GM19463 (cell line): Measurements from ENCODE around the gene IL20.

ENCODE experiments used
- ATAC-seq: cut with Tn5 transposase; IDR thresholded peaks from one replicate; pipeline ENCODE4 v1.9.1; 2021; ENCODE audit warnings: mild to moderate bottlenecking, moderate library complexity; ENCODE audit not compliant: unreplicated experiment

The IL20 gene

DNA sequence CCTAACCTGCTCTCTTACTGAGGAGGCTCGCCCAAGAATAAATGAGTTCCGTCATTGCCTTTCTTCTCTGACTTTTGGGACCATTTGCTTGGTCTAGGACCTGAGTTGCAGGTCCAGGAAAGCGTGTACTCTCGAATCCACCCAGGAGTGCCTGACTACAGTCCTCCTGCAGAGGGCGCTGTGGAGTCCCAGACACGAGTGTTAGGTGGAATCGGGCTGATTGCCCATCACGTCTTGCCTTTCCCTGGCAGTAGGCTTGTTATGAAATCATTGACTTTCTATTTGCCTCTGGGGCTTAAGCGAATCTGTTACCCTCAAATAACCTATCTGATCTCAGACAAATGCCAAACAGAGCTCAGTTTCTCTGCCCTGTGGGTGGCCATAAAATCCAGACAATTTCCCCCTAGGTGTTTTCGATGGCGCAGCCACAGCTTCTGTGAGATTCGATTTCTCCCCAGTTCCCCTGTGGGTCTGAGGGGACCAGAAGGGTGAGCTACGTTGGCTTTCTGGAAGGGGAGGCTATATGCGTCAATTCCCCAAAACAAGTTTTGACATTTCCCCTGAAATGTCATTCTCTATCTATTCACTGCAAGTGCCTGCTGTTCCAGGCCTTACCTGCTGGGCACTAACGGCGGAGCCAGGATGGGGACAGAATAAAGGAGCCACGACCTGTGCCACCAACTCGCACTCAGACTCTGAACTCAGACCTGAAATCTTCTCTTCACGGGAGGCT lies at the start of gene IL20:
Gene IL20, plus strand, starts transcription at position 685 of the 733 bp plus-strand sequence. CDS start 230 bp downstream, outside the sequence.
- ATAC-seq = no peak

DNA sequence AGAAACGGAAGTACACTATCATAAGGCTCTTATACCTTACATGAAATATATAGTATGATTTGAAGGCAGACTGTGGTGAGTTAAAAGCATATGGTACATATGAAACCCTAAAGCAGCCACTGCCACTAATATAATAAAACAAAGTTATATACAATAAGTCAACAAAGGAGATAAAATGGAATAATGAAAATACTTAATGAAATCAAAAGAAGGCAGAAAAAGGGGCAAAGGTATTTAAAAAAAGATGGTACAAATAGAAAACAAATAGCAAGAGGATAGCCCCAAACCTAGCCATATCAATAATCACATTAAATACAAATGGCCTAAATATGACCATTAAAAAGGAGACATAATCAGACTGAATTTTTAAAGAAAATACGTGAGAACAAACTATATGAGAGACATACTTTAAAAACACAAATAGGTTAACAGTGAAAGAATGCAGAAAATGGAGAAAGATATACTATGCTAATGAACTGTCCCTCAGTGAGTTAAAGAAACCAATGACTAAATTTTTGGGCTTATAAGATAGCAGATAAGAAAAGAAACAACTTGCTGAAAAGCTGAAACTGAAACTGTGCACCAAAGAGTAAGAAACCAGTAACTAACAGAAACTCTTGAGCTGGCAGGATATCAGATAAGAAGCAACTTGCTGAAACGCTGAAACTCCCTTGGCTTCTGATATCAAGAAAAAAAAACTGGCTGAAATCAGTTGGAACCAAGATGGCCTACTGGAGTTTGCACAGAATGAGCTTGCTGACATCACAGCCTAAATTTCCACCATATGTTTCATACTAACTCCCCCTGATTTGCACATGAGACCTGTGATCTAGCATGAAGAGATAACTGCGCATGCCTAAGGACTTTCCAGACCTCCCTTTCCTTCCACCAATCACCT lies 48.8 kb upstream of the IL20 start:
- no peak for ATAC-seq

DNA sequence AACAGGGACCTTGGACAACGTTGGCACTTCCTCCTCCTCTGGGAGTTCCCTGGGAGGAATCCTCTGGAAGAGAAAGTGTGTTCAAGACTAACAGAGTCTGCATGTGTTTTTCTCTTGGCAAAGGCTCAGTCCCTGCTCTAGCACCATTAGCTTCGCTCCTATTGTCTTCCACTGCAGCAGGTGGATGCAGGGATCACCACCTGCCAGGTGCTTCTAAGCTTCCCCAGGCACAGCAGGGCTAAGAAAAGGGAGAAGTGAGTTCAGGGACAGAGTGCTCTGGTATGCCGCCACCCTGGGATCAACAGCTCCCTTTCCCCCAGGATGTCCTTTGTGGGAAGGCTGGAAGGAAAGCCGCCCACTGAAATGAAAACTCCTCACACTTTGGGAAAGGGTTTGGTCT lies 43.9 kb upstream of the IL20 start:
- no peak for ATAC-seq

DNA sequence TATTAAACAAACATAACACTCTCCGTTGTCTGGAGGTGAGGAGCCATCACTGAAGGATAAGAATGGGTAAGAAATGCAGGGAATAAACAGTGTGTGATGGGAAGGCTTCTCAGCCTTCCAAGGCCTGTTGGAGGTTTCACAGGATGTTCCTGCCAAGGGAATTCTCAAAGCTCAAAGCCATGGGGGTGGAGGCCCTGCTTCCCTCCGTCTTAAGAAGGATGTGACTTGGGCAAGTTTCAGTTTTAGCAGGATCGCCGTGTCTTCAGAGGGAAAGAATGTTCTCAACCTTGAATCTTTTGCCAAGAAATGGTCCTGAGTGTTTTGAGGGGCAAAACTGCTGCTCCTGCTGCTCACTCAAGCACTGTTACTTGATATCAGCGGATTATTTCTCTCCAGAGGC lies 41.7 kb upstream of the IL20 start:
- no peak for ATAC-seq

- no peak for ATAC-seq
Measured at GRCh38 chr1:206824331-206824730, 41.1 kb upstream of the IL20 start.

GRCh38 chr1:206826394-206826793 lies 39.0 kb upstream of the IL20 start:
- ATAC-seq = no peak

- ATAC-seq = no peak
Measured at GRCh38 chr1:206828061-206828460, 37.4 kb upstream of the IL20 start.

DNA sequence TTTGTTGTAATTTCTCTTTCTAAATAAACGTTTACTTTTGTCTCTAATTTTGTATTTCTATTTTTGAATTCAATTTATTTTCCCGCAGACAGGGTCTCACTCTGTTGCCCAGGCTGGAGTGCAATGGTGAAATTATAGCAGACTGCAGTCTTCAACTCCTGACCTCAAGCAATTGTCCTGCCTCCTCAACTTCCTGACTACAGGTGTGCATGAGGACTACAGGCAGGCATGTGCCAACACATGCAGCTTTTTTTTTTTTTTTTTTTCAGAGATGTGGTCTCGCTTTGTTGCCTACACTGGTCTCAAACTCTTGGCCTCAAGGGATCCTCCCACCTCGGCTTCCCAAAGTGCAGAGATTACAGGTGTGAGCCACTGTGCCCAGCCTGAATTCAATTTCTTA lies 36.7 kb upstream of the IL20 start:
- ATAC-seq = no peak

GRCh38 chr1:206829282-206829681 lies 36.1 kb upstream of the IL20 start:
- no peak for ATAC-seq

DNA sequence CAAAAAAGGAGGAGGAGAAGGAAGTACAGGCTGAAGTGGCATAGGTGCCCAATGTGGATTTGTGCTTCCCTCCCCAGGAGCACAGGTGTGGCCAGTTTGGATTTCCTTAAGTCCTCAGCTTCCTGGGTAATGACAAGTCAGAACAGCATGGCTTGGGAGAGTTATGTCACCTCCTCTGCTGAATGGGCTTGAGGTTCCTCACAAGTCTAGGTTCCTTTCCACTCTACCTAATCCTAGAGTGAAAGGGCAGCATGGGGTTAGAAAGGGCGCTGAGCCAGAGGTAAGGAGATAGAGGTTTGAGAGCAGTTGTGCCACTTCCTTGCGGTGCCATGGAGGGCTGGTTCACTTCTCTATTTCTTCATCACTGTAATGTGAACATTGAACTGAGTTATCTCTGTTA lies 35.5 kb upstream of the IL20 start:
- ATAC-seq = no peak

- no peak for ATAC-seq
Measured at GRCh38 chr1:206831650-206832049, 33.8 kb upstream of the IL20 start.

DNA sequence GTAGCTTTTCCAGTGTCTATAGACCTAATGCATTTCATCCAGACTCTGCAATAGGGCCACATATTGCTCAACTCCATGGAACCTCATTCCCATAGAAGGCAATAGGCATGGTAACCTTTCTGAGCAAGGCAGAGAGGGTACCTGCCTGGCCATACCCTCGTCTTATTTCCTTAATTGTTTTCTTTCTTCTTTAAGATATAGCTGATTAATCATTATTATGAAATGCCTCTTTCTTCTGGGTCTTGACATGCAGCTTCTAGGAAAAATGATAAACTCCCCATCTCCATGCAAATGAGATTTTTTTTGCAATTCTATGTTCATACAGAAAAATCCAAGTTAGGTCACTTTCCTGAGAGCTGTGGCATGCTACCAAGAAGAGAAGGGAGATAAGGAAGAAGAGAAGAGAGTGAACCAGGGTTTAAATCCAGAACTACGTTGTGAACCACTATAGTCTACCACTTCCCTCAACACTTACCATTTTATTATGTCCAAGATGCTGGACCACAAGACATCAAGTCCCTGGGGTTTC lies 33.0 kb upstream of the IL20 start:
- no peak for ATAC-seq

DNA sequence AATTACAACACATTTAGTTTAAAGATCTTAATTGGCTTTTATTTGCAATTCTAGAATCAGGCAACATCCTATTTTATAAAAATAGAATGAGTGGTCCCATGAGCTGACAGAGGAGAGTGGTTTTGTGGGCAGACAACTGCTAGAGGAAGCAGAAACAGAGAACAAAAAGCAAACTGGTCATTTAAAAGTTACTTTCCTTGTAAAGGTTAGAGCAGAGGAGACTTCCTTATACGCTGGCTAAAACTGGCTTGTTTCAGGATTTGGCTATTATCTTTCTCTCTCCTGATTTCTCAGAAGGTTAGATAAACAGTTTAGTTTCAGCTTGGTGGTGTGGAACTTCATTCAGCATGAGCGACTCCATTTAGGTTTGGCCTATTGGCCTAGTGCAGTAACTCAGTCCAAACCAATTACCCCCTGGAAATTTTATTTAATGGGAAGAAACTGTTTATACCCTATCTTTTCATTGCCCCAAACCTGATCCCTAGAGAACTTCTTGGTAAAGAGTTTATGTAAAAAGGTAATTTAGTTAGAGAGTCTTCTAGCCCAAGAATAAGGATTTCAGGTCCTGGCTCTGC lies 32.2 kb upstream of the IL20 start:
- no peak for ATAC-seq

GRCh38 chr1:206833801-206834200 lies 31.6 kb upstream of the IL20 start:
- ATAC-seq = no peak

DNA sequence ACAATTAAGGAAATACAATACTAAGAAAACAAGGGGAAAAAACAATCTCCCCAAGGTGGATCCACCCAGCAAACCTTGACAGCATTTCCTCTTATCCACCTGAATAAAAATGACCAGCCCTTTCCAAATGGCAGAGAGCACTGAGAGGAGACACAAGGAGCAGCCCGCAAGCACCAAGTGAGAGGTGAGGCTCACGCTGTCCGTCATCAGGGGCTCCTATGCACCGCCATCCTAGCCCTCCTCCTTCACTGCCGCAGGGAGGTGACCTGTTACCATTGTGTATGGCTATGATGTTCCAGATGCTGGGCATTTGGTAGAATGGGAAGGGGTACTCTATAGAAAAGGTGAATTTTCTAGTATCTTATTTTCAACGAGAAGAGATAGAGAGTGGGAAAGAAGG lies 31.2 kb upstream of the IL20 start:
- no peak for ATAC-seq

GRCh38 chr1:206834711-206835110 lies 30.7 kb upstream of the IL20 start:
- ATAC-seq = no peak

DNA sequence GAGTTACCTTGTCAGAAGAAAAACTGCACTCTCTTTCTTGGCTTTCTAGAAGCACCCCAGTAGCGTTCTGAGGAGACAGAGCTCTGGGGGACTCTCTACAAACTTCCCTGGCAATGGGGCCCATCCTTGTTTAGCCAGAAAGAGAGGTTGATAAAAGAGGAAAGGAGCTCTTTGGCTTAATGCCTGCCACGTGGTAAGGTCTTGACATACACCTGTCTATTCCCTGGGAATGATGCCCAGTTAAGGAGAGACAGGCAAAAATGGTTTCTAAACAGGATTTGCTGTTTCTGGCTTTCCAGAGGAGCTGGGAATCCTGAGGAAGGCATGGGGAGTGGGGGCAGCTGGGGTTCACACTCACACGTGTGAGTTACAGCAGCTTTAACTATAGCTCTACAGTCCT lies 30.2 kb upstream of the IL20 start:
- no peak for ATAC-seq

- ATAC-seq = no peak
Measured at GRCh38 chr1:206836111-206836510, 29.3 kb upstream of the IL20 start.

- ATAC-seq = no peak
Measured at GRCh38 chr1:206839006-206839560, 26.3 kb upstream of the IL20 start.

DNA sequence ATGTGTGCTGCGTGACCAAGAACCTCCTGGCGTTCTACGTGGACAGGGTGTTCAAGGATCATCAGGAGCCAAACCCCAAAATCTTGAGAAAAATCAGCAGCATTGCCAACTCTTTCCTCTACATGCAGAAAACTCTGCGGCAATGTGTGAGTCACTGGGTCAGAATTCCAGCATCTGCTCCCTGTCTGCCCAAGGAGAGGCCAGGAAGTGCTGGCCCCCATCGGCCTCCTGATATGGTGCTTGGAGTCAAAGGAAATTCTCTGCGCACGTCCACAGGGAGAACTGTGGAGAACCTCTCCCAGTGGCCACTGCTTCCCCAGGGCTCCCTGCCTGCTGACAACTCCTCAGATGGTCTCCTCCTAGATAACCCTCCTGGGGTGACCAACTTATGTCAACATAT lies 25.6 kb upstream of the IL20 start:
- no peak for ATAC-seq

GRCh38 chr1:206841609-206842323 lies 23.7 kb upstream of the IL20 start:
- ATAC-seq = no peak
